Frontal cortex (tissue), 4 donors: ENCODE measurements around the gene ATP8B4. TPM values are rescaled to one million over a fixed set of nuclear protein-coding genes. Genes with fewer than 3 reads are reported as not detected.

Experiments
- DNase-seq, 2 donors: peaks; one replicate each; pipeline ENCODE4 v3.0.0; 2012; ENCODE audit warnings: low spot score in 2 of 2
- FAIRE-seq: peaks from 2 replicates; lab custom pipeline; 2012; peaks lifted over from hg19 to GRCh38; lab: Jason Lieb, UNC
- total RNA-seq: library from RNA; depleted of rRNA; stranded (reverse); fragments of >200 nt; gene quantifications from one replicate; pipeline ENCODE4 v1.2.3, GENCODE V29; 2014
- donor health status: control.
- donor health status: control.
- donor health status: control.

ATP8B4 gene
- total RNA-seq, 1 donor from 2014 or later: 6.9 TPM

DNA sequence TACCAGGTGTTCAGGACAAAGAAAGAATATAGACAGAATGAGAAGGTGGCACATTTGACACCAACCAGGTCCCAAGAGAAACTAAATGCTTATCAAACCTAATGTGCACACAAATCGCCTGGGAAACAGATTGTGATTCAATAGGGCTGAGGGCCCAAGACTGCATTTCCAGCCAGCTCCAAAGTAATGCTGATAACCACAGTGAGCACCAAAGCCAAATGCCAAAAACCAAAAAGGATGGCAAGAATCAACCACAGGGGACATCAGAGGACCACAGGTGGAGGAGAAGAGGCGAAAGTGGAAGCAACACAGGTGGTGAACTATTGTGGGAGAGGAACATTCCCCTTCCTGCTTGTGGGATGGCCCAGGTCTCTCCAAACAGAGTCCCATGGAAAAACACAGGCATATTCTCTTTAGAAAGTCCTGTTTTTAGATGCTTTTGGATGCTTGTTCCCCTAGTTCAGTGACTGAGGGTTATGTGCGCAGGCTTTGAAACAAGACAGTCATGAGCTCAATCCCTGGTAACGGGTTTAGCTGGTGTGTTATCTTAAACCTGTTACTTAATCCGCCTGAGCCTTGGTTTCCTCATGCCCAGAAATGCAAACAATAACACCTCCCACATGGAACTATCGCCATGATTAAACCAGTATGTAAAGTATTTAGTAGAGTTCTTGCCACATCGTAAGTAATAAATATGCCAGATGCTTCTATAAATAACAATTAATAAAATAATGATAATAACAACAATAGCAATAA is 241.7 kb downstream of the ATP8B4 start:
- no peak for DNase-seq
- FAIRE-seq: no peak

DNA sequence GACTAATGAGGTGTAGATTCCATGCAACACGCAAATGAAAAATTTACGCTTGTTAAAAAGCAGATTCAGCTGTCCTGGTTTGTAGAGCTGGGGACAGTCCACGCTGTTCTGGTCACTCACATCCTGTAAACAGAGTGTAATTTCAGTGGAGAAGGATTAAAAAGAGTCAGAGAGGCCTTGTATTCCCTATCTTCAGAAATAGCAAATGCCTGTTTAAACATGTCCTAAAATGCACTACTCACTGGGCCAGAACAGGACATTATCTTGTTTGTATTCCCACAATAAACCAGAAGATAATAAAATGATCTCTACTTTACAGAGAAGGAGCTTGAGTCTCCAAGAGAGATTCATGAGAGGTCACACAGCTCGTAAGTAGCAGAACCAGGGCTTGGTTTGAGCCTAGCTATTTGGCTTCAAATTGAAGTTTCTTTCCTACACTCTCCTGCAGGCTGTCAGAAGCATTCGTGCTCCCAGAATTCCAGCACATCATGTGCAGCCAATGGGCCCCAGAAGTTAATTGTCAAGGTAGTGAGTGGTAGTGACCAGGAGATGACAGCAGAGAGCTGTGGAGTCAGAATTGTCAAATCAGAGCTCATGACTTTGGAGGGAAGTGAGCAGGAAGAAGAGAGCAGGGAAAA is 242.5 kb downstream of the ATP8B4 start:
- FAIRE-seq: no peak
- DNase-seq: no peak

DNA sequence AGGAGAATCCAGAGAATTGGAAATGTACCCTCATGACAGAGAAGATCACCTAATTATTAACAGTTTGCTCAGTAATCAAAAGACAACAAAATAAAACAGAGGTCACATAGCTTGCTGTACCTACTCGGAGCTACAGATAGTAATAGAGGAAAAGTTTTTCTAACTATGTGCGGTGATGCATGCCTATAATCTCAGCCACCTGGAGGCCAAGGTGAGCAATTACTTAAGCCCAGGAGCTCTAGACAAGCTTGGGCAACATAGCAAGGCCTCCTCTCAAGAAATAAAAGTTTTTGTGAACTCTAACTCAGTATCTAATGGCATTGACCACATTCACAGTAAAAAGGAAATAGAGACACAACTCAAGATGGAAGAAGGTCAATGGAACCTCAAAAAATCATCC is 243.6 kb downstream of the ATP8B4 start:
- FAIRE-seq (no peak), DNase-seq (no peak)

DNA sequence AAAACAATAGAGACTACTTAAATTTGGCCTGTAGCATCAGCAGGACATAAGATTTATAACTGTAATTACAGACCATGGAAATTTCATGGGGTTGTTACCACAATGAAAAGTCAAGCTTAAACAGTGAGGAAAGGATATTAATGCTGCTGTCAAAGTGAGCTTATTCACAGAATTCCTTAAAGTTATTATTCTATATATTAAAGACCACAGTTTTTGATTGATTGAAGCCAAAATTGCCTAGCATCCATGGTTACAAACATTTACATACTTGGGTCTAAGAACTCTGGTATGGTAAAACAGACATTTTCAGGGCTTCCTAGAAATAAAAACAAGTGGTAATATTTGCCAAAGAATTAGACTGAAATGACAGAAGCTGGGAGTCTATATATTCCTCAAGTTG is 248.6 kb downstream of the ATP8B4 start:
- DNase-seq (no peak), FAIRE-seq (no peak)

DNA sequence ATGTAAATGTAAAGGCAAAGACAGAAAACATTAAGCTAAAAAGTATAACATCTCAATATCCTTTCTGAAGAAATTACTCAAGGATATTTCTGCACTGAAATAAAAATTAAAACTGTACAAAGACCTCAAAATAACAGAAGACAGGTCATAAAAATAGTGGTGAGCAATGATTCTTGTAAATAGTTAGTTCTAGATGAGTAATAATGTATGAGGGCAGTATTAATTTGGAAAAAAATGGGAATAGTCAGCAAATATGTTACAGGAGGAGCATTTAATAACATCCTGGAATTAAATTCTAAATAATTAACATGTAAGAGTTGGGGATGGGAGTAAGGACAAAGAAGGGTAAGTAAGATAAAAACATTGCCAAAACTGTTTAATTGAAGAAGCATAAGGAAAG is 250.7 kb downstream of the ATP8B4 start:
- FAIRE-seq: no peak

DNA sequence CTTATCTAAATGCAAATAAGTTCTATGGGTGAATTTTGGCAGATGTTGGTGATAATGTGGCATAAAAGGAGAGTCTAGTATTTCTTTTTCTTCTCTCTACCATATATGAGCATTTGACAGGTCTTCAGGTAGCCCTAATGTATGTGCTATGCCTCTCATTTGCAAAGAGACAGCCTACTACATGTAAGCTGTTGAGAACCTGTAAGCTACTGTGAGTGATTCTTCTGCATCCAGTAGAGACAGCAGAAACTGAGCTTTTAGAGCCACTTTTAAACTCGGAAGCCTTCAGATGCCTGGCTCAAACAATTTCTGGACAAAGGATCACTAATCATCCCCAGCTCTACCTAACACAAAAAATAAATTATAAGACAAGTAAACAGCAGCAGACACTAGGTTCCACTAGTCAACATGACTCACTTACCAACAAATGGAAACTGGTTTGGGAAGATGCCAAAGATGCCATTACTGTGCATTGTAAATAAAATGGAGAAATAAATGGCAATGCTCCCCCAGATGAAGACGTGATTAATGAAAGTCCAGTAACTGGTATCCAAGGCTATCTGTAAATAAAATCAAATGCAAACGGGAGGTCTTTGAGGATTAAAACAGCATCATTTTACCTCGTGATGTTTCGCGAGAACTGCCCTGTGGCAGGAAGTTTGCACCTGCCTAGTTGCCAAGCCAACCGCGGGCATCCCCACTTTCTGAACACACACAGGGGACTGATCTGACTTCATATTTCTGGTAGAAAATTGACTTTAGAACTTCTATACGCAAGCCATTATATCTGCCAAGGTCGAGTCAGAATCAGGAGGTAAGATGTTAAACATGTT is 252.9 kb downstream of the ATP8B4 start:
- no peak for FAIRE-seq
- DNase-seq: no peak

More for the DNA sequence above, 250.7 kb downstream of the ATP8B4 start:
- DNase-seq: no peak

DNA sequence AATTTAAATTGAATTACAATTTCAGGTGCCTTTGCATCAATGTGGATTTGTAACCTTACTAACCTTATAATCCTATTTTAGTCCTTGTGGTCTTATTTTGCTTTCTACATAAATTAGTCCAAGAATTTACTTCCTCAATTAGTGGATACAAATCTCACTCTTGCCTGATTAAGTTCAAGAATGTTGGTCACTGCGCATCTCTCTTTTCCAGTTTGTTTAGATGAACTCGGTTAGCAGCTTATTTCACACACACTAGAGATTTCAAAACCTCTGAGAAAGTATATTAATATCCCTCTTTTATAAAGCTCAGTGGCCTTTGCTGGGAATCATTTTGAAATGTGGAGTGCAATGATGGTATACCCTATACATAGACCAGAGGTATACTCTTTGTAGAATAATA is 254.8 kb downstream of the ATP8B4 start:
- FAIRE-seq (no peak), DNase-seq (no peak)

DNA sequence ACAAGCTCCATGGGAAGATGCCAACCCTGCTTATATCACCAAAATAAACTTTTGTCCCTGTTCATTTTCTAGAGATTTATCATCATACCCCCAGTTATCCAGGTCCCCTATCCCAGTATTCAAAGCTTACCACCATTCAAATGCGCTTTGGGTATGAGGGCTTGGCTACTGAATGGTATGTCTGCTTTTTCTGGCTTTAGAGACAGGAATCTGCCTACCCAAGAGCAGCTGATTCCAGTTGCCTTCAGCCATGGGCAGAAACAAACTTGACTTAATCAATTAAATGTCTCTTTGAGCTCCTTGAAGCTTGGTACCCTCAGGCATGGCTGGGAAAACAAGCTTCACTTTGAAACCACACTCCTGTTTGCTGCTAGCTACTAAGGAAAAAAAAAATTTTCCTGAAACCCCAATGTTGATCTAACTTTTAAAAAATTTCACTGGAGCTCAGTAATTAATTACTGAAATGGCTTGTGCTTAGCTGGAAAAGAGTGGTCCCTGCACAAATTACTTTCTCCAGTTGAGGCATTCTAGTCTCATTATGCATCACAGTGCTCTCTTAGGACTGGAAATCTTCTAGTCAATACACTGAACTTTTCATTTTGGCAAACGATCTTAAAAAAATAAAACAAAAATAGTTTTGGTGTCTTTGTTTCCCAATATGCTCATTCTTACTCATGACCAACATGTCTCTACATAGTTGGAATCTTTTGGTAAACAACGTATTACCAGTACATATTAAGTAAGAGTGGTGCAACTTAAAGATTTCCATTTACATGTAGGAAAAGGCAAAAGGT is 255.4 kb downstream of the ATP8B4 start:
- FAIRE-seq (no peak), DNase-seq (no peak)

DNA sequence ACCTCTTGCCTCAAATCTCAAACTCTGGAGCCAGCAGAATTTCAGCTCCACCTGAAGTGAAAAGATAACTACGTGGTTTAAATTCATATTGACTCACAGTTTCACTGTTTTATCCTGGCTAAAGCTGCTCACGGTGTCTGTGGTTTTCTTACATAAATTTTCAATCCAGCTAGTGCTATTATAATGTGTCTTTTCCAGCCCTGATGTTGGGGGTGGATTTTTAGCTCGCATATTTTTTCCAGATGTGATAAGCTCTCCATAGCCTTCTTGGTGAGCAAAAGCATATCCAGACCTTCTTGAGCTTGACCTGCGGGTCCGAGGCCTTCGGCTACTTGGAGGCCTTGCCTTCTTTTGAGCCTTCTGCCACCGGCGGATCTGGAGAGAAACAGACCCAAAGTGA is 258.9 kb downstream of the ATP8B4 start:
- DNase-seq: no peak
- FAIRE-seq: no peak

DNA sequence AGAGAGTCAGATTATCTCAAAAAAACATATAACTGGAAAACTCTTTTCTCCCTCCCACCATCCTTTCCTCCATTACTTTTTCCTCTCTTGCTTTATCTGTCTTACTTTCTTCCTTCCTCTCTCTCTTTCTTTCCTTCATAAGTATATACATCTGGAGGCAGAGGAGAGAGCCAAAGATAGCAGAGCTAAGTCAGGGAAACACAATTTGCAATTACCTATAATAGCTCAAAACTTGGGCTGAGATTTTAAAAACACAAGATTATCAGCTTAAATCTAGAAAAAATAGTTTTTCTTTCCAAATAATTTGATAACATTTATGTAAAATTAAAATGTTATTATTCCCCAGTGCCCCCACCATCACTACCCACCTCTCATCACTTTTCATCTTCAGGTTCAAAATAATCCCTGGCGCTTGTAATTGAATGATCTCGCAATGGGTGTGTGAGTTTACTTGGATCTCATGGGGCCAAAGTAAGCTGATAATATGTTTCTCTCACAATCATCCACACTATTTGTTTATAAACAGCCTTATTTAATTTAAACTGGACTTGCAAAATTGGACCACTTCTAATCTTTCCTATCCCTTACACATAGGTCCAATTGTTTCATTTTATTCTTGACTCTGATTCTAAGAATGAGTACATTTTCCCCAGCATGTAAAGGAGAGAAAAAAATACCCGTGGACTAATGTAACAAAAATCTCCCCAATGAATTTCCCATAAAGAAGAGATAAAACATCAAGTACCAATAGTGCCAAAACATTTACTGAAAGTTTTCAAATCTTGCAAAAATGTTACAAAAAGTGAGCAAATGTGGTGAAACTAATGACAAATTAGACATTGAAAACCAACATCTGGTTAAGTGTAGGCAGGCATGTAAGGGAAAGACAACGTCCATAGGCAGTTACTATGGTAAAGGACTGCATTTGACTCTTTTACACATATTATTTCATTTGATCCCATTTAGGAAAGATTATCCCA is 261.2 kb downstream of the ATP8B4 start:
- FAIRE-seq: no peak
- no peak for DNase-seq

DNA sequence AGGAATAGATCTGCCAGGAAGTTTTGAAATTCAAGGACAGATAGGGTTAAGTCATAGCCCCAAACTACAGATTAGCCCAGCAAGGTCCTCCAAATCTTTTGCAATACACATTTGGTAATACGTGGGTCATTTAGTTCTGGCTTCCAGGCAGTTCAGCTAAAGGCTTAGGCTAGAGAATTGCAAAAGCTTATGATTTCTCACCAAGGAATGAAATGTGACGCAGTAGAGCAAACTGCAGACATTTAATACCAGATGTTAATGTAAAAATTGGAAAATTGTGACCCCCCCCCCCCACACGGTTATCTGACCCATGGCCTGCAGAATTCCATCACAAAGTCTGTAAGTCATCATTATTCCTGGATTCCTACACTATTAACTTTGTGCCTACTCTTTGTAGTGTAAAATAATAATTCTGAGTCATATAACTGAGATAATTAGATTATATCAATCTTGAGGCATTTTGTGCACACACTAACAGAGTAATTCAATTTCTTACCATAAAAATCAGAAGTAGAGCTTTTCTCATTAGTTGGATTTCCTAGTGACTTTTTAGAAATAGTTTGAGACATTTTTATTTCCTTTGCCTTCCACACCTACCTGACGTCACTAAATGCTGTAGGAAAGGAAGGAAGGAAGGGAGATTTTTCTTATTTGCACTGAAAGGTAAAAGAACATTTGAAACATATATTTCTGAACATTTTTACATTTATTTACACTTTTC is 263.0 kb downstream of the ATP8B4 start:
- no peak for DNase-seq
- FAIRE-seq: no peak

DNA sequence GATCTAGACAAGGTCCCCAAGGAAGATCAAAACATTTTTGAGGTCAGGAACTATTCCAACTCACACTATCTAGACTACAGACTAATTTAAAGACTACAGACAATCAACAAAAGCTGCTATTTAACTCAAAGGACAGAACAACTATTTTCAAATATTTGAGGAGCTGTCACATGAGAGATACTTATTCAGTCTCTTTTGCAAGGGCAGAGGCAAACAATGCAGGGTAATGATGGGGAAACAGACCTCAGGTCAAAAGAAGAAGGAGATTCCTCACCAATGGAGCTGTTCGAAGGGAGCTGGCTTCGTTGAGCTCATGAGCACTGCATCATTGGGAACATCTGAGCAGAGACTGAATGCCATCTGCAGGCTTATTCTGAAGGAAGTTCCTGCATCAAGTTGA is 266.3 kb downstream of the ATP8B4 start:
- FAIRE-seq (no peak), DNase-seq (no peak)

DNA sequence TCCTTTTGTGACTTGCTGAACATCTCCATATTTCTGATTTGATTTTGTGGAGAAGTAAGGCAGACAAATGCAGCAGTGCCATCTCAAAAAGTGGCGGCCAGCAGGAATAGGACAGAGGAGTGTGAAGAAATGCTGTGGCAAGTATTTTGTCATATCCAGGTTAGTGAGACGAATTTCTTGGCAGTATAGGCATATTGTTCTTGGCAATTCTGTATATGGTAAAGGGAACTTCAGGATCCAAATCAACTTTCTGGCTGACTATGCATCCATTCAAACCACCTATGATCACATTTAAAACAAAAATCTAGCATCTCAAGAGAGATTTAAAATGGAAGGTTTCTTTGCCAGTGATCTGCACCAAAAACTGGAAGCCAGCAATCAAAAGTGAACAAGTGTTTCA is 270.2 kb downstream of the ATP8B4 start:
- DNase-seq (no peak), FAIRE-seq (no peak)

DNA sequence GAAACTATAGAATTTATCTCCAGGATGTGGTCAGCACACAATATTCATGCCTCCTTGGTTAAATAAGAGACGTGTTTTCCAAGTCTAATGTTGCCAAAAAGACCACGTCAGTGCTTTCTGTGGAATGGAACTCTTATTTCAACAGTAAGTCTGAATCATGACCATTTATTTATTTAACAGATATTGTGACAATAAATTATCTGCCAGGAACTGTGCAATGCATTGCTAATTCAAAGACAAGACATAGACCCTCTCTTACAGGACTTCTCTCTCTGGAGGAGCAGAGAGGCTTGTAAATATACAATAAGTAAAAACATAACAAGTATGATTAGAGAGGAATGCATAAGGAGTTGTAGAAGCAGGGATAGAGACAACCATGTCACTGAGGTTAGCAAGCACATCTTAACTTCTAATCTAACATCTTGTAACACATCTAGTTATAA is 270.7 kb downstream of the ATP8B4 start:
- DNase-seq: no peak
- FAIRE-seq: no peak

DNA sequence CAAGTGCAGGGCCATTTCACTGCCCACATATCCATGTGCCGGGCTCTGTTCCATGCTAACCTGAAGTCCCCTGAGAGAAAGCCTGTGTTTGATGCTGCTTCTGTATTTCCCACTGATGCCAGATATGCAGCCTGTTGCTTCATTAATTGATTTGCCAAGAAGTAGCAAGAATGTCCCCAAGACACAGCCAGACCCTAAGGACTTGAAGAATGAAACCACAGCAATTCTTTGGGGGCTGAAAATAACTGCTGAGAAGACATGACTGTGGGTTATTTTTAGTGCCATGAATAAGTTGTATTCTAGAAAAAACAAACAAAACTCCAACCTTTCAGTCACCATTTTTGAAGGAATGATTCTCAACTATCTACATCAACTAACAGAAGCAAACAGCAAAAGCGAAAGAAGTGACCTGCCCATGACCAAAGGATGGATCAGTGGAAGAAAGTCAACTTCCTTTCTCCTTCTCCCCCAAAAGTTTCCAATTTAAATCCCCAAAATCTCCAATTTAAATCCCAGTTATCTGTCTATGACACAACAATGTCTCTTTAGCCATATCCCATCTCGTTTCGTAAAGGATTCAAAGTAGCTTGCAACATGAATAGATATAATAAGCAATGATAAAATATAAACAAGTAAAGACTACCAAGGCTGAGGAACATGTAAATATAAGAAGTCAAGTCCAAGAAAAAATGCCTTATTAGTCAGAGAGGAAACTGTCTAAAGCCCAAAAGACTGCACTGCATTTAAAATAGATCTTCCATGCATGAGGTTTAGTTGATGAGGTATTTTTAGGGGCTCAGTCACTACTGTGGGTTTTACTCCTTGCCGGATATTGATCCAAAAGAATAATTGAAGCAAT is 271.4 kb downstream of the ATP8B4 start:
- DNase-seq: no peak
- FAIRE-seq: no peak

DNA sequence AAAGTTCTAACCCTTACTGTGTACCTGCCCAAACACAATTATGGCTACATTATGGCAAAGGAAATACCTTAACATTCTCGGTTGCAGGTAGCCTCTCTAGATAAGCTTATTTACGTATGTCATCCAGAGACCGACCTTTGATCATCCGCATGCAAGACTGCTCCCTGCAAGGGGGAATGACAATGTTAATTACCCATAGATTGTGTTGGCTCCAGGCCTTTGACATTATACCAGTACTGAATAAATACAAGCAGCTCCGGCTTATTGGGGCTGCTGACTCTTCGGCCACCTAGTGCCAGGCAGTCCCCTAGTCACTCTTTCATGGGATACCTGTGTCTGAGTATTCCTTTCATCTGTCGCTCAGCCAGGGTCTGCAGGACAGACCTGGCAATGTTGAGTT is 274.6 kb downstream of the ATP8B4 start:
- DNase-seq: no peak
- FAIRE-seq: no peak

DNA sequence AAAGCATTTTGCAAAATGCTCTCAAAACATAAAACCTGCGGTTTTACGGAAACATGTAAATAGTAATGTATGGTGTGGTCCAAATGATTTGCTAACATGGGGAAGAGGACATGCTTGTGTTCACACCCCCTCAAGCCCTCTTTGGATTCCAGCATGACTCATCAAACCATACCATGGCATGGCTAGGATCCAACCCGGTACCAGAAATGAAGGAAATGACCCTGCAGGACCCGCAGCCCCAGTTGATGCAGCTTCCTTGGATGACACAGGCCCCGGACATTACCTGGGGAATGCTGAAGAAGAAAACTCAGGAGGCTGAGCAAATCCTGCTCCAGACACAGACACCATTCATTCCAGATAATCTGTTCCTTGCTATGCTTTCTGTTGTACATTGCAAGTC is 275.3 kb downstream of the ATP8B4 start:
- FAIRE-seq (no peak), DNase-seq (no peak)
